HTERT RPE-1 (cell line): ENCODE measurements around the gene PRSS23.
"Not testable (repeated sequence)": the region's sequence is repeated elsewhere in the genome, so short reads cannot be mapped to it uniquely, and the experiment has no call there.

Experiments
- in situ Hi-C: fragments of 300-500 bp; cut with MboI; formaldehyde crosslinking; loops from 4 replicates; pipeline ENCODE4 v1.14.3; 2020; ENCODE audit warnings: low sequenced_read_pairs

PRSS23 gene

GRCh38 chr11:86812322-86812670 lies 12.0 kb downstream of the PRSS23 start:
- in situ Hi-C loops = no loop called here

GRCh38 chr11:86812981-86813380 lies 12.6 kb downstream of the PRSS23 start:
- in situ Hi-C loops = no loop called here

GRCh38 chr11:86814775-86815174 lies 14.4 kb downstream of the PRSS23 start:
- in situ Hi-C loops = no loop called here

- in situ Hi-C loops = no loop called here
These were observed 15.4 kb downstream of the PRSS23 start for GRCh38 chr11:86815726-86816125.

GRCh38 chr11:86816251-86816726 lies 15.9 kb downstream of the PRSS23 start:
- in situ Hi-C loops = no loop called here

- in situ Hi-C loops = no loop called here
These were observed 18.3 kb downstream of the PRSS23 start for GRCh38 chr11:86818462-86819192.

- in situ Hi-C loops = not testable (repeated sequence)
These were observed 23.8 kb downstream of the PRSS23 start for GRCh38 chr11:86824139-86824538.

- in situ Hi-C loops = not testable (repeated sequence)
These were observed 34.0 kb downstream of the PRSS23 start for GRCh38 chr11:86834376-86834775.

GRCh38 chr11:86844762-86845508 lies 44.6 kb downstream of the PRSS23 start:
- in situ Hi-C loops = not testable (repeated sequence)

- in situ Hi-C loops = no loop called here
These were observed 47.8 kb downstream of the PRSS23 start for GRCh38 chr11:86848132-86848531.

GRCh38 chr11:86849679-86850078 lies 49.3 kb downstream of the PRSS23 start:
- in situ Hi-C loops = no loop called here
